Non-pigmented ciliary epithelial cell (primary cell): ENCODE results near the gene LRRC23.
"Not testable (repeated sequence)": the region's sequence is repeated elsewhere in the genome, so short reads cannot be mapped to it uniquely, and the experiment has no call there.

Source experiments
- DNase-seq: peaks from one replicate; pipeline ENCODE4 v3.0.0-alpha.2; 2010; ENCODE audit warnings: low read depth

The LRRC23 gene

GRCh38 chr12:6873094-6874014 lies 31.3 kb upstream of the LRRC23 start, which contains the start of gene SPSB2:
Gene SPSB2 (minus strand): TSS chr12:6873303. CDS start chr12:6872901, 402 bp downstream.
- no peak for DNase-seq

- not testable (repeated sequence) for DNase-seq
Measured at GRCh38 chr12:6874015-6874368, 30.6 kb upstream of the LRRC23 start.

- not testable (repeated sequence) for DNase-seq
Measured at GRCh38 chr12:6879824-6880223, 24.8 kb upstream of the LRRC23 start.

GRCh38 chr12:6883252-6883651 lies 21.4 kb upstream of the LRRC23 start:
- no peak for DNase-seq

- DNase-seq = no peak
Measured at GRCh38 chr12:6883683-6884082, 20.9 kb upstream of the LRRC23 start.

- no peak for DNase-seq
Measured at GRCh38 chr12:6884539-6884938, 20.1 kb upstream of the LRRC23 start.

- DNase-seq = not testable (repeated sequence)
Measured at GRCh38 chr12:6886206-6886999, 18.2 kb upstream of the LRRC23 start.

- no peak for DNase-seq
Measured at GRCh38 chr12:6887460-6887859, 17.2 kb upstream of the LRRC23 start.

- no peak for DNase-seq
Measured at GRCh38 chr12:6888360-6888759, 16.3 kb upstream of the LRRC23 start.

GRCh38 chr12:6888794-6889193 lies 15.8 kb upstream of the LRRC23 start:
- DNase-seq = not testable (repeated sequence)

GRCh38 chr12:6889775-6890573 lies 14.6 kb upstream of the LRRC23 start:
- DNase-seq = not testable (repeated sequence)

- peak; percentile 67 for DNase-seq
Measured at GRCh38 chr12:6890789-6891645, 13.6 kb upstream of the LRRC23 start.

- DNase-seq = no peak
Measured at GRCh38 chr12:6891646-6892001, 13.0 kb upstream of the LRRC23 start.

- DNase-seq = not testable (repeated sequence)
Measured at GRCh38 chr12:6892683-6893082, 11.9 kb upstream of the LRRC23 start.

- no peak for DNase-seq
Measured at GRCh38 chr12:6894321-6894720, 10.3 kb upstream of the LRRC23 start.

- no peak for DNase-seq
Measured at GRCh38 chr12:6896846-6897435, 7.7 kb upstream of the LRRC23 start.

GRCh38 chr12:6899427-6899826 lies 5.2 kb upstream of the LRRC23 start:
- DNase-seq = no peak

GRCh38 chr12:6899837-6900519 lies 4.6 kb upstream of the LRRC23 start:
- no peak for DNase-seq

- no peak for DNase-seq
Measured at GRCh38 chr12:6902448-6902847, 2.2 kb upstream of the LRRC23 start.

- DNase-seq = no peak
Measured at GRCh38 chr12:6903722-6904121, 900 bp upstream of the LRRC23 start.
